ENCODE results near the gene GABRR1.

- TF ChIP-seq POLR2A (IDR thresholded peaks at IDR 0.05), result no peak
- TF ChIP-seq, protein P1, sequence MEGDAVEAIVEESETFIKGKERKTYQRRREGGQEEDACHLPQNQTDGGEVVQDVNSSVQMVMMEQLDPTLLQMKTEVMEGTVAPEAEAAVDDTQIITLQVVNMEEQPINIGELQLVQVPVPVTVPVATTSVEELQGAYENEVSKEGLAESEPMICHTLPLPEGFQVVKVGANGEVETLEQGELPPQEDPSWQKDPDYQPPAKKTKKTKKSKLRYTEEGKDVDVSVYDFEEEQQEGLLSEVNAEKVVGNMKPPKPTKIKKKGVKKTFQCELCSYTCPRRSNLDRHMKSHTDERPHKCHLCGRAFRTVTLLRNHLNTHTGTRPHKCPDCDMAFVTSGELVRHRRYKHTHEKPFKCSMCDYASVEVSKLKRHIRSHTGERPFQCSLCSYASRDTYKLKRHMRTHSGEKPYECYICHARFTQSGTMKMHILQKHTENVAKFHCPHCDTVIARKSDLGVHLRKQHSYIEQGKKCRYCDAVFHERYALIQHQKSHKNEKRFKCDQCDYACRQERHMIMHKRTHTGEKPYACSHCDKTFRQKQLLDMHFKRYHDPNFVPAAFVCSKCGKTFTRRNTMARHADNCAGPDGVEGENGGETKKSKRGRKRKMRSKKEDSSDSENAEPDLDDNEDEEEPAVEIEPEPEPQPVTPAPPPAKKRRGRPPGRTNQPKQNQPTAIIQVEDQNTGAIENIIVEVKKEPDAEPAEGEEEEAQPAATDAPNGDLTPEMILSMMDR (IDR thresholded peaks at IDR 0.05 in 4 of 5, conservative IDR thresholded peaks at IDR 0.05 in 1 of 5), result no peak
These were observed 4.7 kb downstream of the GABRR1 start for GRCh38 chr6:89212472-89212871.

Measured in gastrocnemius medialis (tissue), 4 donors.